ENCODE data around the gene ITGAE.
"Not testable (repeated sequence)": the region's sequence is repeated elsewhere in the genome, so short reads cannot be mapped to it uniquely, and the experiment has no call there.

ITGAE gene

DNA sequence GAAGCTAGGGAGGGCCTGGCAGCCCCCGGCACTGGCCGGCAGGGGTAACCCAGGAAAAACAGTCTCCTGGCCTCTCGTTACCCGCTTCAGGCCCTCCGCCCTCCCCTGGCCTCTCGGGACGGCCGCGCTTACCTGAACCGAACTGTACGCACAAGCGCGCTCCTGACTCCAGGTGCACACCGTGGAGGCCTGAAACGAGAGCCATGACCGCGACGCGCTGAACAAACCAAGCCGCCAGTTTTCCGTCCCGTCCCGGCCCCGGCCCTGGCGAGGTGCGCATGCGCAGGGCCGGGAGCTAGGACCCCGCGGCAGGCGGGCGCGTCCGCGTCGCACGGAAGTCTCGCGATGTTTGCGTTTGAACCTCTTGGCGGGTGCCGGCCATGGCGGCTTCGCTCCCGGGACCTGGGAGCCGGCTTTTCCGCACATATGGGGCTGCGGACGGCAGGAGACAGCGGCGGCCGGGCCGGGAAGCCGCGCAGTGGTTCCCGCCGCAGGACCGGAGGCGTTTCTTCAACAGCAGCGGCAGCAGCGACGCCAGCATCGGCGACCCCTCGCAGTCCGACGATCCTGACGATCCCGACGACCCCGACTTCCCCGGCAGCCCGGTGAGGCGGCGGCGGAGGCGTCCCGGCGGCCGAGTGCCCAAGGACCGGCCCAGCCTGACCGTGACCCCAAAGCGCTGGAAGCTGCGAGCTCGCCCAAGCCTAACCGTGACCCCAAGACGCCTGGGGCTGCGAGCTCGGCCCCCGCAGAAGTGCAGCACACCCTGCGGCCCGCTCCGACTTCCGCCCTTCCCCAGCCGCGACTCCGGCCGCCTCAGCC, 77.2 kb downstream of the ITGAE start, which contains the start of gene HASPIN:
HASPIN (plus strand) TSS at position 348 of the 822 bp plus-strand sequence; CDS start at position 381, 33 bp downstream.
- peak; percentile 88 for DNase-seq

DNA sequence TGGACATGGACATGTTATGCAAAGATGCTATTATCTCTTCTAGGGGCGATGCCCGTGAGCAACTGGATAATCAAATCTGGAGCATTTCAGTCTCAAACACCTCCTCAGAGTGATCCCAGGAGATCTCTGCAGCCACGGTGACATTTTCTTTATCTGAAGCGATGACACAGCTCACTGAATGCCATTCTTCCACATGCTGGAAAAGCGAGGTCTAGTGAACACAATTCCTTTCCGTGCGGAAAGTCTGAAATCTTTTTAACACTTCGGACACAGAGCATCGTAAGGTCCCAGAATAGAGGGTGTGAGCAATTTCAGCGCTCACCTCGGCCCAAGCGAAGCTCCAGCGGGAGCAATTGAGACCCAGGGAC, 77.8 kb downstream of the ITGAE start:
- DNase-seq, result no peak

DNA sequence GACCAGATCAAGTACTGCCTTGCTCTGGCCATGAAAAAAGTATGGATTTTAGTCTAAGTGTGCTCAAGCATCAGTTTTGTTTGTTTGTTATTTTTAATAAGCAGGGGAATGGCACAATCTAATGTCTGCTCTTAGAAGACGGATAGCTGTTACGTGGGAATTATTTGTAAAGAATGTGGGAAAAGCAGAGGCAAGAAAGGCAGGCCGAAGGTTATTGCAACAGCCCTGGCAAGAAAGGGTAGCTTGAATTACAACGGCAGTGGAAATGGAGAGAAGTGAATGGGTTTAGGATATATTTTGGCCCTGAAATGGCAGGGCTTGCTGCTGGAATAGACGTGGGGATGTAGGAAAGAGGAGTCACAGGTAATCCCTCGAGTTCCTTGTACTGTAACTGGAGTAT, 78.3 kb downstream of the ITGAE start:
- no peak for DNase-seq

DNA sequence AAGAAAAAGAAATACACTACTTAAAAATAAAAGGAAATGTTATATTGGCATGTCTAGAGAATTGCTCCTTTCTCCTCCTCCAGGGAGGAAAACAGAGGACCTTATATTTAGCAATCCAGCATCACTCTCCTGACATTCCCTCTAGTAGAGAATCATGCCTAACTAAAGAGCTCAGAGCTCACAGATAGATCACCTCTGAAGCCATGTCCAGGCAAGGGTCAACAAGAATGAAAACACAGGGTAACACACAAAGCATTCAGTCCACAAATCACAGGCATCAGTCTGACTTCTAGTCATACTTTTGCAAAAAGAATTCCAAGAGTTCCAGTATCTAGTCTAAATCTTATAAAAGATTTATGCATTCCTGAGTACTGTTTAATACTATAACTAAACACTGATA, 81.7 kb downstream of the ITGAE start:
- no peak for DNase-seq

DNA sequence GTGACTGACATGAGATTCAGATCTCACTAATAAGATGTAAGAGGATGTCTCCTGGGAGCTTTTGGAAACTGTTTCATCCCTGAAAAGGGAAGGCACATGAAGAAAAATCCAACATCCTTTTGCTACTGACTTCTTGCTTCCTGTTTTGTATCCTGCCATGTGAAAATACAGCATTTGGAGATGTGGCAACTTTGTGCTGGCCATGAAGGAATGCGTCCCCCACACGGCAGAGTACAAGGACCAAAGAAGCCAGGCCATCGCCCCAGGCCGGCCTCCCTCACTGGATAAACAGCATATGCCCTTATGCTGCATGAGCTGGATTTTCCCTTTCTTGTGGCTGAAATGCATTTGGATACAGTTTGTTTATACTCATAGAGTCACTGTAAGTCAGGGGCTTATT, 82.8 kb downstream of the ITGAE start:
- DNase-seq, result no peak

DNA sequence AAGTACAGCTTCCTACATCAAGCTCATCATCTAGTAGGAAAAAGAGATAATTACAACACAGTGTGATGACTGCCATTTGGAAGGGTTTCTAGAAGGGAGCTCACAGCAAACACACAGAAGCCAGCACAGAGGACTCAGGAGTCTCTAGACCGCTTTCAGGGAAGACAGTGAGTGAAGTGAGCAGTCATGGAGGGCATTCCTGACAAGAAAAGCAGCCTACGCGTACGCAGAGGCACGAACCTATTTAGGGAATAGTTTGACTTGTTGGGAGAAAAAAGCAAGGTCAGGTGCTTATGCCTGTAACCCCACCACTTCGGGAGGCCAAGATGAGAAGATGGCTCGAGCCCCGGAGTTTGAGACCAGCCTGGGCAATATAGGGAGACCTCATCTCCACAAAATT, 85.7 kb downstream of the ITGAE start:
- no peak for DNase-seq

DNA sequence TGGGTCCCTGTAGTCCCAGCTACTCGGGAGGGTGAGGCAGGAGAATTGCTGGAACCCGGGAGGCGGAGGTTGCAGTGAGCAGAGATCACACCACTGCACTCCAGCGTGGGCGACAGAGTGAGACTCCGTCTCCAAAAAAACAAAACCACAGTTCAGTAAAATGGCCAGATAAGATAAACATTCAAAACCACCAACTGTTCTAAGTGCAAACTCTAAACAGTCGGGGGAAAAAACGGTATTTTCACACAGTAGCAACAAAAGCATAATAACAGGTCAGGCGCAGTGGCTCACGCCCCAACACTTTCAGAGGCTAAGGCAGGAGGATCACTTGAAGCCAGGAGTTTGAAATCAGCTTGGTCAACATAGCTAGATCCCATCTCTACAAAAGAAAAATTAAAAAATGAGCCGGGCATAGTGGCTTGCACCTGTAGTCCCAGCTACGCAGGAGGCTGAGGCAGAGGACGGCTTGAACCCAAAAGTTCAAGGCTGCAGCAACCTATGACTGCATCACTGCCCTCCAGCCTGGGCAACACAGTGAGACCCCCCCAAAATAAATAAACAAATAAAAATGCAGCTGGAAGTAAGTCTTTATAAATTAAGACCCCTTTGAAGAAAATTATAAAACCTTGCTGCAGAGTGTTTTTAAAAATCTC, 88.1 kb downstream of the ITGAE start:
- no peak for DNase-seq

DNA sequence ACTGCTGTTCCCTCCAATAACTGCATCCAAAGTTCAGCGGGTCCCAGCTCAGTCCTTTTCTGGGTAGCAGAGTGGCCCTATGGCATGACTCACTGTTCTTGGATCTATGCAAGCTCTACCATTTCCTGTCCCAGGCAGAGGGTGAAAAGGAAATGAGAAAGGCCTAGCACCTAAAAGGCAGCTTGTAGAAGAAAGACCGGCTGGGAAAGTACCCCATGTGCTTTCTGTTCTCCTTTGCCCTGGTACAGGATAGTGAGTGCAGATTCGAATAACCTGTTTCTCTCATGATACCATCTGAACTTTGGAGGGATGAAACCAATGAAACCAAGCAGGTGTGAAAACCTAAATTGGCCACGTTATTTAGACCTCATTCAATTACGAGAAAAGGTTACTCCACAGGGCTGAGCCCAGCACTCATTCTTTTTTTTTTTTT, 90.0 kb downstream of the ITGAE start:
- no peak for DNase-seq

DNA sequence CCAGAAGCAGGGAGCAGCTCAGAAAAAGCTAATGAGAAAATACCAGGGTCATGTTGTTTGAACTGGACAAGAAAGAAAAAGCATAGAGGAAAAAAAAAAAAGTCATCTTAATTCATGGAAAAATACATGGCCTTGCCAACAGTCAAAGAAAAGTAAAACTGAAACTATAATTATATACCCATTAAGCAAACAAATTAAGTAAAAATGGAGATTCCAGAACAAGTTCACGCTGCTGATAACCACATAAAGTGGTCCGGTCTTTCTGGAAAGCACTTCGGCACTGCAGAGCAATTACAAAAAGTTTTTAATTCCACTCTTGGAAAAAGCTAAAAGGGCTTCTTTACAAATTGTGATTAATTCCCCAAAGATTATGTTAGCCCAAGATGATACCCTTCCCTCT, 92.6 kb downstream of the ITGAE start:
- no peak for DNase-seq

DNA sequence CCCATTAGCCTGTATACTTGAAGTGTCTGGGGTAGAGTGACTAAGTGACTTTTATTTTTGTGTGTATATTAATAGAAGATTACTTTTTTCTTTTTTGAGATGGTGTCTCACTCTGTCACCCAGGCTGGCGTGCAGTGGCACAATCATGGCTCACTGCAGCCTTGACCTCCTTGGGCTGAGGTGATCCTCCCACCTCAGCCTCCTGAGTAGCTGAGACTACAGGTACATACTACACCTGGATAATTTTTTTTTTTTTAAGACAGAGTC, 95.3 kb downstream of the ITGAE start:
- DNase-seq, result not testable (repeated sequence)

DNA sequence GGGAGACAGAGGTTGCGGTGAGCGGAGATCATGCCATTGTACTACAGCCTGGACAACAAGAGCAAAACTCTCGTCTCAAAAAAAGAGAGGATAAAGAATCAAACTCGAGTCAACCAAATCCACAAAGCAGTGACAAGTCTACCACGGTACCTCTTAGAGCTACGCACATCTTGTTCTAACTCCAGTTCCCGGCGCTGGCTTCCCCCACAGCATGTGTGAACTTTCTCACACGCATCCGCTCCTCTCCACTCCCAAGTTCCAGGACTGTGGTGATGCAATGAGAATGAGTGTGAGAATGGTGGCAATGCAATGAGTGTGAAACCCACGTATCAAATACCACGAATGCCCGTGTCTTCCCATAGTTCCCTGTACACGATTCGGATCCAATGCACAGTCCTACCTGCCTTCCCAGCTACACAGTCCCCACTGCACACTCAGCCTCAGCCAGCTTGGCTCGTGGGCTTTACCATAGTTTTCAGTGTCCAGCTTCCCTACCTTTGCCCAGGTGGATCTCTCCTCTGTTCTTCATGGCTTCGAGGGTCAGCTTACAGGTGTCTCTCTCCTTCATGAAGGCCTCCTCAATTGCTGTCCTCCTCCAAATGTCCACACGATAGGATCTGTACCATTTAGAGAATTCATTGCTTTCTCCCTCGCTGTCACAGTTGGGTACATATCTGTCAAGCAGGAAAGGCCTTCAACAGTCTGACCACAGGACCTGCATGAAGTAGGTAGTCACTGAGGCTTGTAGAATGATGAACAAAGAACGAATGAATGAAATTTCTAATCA, 95.9 kb downstream of the ITGAE start:
- DNase-seq, result no peak

DNA sequence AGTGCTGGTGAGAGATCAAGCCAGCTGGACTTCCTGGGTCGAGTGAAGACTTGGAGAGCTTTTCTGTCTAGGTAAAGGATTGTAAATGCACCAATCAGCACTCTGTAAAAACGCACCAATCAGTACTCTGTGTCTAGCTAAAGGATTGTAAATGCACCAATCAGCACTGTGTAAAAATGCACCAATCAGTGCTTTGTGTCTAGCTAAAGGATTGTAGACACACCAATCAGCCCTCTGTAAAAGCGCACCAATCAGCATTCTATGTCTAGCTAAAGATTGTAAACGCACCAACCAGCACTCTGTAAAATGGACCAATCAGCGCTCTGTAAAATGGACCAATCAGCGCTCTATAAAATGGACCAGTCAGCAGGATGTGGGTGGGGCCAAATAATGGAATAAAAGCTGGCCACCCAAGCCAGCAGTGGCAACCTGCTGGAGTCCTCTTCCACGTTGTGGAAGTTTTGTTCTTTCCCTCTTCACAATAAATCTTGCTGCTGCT, 98.9 kb downstream of the ITGAE start:
- not testable (repeated sequence) for DNase-seq

DNA sequence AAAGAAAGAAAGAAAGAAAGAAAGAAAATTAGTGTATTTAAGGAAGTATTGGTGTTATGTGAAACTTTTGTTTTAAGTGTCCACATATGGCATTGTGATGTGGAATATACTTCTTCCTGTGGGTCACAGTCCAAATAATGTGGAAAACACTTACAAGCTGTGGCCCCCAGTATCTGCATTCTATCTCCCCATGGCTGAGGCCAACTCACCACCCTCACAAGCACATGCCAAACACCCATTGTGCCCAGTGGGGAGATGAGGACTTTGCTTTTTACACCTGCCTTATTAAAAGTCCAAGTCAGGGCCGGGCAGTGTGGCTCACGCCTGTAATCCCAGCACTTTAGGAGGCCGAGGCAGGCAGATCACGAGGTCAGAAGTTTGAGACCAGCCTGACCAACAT, 101.0 kb downstream of the ITGAE start:
- DNase-seq, result no peak

DNA sequence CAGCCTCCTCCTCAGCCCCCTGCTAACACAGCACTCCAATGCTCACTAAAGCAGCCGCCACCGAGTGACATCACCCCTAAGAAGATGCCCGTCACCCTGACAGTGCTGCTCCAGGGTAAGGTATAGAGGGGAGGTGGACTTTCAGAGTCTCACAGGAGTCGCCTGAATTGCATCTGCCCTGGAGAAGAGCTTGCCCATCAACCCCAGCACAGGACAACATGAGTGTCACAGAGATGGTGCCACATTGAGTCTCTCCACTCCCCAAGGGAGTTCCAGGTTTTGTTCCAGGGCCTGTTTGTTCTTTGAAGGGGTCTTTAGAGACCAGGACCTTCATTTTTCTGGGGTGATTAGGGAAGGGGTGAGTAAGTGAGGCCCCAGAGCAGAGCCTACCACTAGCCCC, 102.8 kb downstream of the ITGAE start:
- DNase-seq, result no peak

DNA sequence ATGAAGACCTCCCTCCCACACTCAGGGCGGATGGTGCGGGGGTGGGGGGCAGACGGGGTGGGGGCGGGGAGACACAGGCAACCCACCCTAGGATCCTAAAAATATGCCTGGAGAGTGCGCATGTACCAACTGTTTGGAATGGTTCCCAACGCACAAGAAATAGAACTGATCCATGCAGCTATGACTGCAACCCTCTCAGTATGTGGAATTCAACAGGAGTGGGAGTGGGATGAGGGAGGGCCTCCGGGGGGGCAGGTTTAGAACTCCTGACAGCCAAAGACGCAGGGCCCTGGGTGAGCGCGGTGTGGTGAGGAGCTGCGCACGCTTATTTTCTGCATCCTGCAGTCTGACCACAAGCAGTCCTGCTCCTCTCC, 103.9 kb downstream of the ITGAE start:
- no peak for DNase-seq

DNA sequence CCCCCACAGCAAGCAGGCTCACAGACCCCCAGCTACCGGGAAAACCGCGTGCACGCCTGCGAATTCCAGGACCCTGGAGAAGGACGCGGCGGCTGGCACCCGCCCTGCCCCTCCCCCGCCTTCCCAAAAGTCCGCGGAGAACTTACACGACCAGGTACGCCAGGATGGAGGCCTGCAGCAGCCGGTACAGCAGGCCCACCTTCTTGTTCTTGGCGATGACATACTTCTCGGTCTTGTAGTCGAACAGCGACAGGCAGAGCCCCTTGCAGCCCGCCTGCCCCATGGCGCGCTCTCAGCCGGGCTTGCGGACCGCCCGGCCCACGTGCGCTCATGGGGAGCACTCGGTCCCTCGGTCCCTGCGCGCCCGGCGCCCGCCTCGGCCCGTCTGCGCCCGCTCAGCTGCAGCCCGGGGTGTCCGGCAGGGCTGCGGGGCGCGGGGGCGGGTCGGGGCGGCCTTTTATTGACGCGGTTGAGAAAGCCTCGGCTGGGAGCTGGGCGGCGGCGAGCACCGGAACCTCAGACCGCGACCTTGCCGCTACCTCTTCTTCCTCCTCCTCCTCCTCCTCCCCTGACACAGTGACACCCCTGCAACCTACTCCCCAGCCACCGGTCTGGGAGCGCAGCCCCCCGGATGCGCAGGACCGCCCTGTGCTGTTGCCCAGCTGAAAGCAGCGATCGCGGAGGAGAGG, 105.1 kb downstream of the ITGAE start, which contains the start of gene P2RX5:
P2RX5 (minus strand) TSS at position 433 of the 689 bp plus-strand sequence; CDS start at position 283, 150 bp downstream.
- no peak for DNase-seq

DNA sequence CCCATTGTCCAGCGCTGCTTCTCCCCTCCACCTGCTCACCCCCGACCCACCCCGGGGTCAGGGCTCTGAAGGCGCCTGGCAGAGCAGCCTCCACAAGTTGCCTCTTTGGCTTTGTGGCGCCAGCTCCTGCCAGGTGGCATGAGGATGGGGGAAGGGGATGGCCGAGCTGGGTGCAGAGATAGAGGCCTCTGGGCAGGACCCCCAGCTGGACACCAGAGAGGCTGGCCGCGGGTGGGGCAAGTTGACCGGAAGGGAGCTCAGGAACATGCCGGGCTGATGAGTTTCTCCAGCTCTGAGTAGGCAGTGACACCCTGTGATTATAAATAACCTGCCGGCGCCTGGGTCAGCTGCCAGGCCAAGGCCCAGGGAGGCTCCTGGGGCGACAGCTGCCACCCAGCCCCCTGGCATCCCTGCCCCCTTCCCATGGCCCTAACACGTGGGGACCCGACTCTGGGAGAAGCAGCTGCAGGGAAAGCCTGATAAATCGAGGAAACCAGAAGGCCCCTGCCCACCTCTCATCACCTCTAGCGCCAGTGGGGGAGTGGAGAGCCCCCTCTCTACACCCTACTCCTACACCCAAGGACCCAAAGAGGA, 105.8 kb downstream of the ITGAE start:
- no peak for DNase-seq

DNA sequence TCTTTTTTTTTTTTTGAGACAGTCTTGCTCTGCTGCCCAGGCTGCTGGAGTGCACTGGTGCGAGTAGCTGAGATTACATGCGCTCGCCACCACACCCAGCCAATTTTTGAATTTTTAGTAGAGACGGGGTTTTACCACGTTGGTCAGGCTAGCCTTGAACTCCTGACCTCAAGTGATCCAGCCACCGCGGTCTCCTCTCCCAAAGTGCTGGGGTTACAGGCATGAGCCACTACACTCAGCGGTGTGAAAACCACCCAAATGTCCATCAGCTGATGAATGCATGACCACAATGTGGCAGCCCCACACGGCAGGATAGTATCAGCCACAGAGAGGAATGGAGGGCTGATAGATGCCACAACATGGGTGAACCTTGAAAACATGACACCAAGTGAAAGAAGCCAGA, 107.2 kb downstream of the ITGAE start:
- DNase-seq, result no peak

DNA sequence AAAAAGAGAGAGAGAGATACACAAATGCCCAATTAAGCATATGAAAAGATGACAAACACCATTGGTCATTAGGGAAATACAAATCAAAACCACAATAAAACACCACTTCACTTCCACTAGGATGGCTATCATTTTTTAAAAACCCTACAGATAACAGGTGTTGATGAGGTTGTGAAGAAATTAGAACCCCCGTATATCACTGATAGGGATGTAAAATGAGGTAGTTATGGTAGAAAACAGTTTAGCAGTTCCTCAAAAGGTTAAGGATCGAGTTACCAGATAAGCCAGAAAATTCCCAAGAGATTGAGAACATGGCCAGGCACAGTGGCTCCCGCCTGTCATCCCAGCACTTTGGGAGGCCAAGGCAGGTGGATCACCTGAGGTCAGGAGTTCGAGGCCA, 107.8 kb downstream of the ITGAE start:
- no peak for DNase-seq

DNA sequence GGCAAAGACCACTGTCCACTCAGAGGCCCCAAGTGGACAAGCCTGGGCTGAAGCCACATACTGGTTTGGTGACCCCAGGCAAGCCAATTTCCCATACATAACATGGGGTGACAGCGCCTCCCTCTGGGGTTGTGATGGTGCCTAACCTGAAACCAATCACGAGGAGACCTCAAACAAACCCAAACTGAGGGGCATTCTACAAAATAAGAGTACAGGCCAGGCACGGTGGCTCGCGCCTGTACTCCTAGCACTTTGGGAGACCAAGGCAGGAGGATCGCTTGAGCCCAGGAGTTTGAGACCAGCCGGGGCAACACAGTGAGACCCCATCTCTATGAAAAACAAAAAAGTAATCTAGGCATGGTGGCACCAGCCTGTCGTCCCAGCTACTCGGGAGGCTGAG, 108.6 kb downstream of the ITGAE start:
- no peak for DNase-seq

DNA sequence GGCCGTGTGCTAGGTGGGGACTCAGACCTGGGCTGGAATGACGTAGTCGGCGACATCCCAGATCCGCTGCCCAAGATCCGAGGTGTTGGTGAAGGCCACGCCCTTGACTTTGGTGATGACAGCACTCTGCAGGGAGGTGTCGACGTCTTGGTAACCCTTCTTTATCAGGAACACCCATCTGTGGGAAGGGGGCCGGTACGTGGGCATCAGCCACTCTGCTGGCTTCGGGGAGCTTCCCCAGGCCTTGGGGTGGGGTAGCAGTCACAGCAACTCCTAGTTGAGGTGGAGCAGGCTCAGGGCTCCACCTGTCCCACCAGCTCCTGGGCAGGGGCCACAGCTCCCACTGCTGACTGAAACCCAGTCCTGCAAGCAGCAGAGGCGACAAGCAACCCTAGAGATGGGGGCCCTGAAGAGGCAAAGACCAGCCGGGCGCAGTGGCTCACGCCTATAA, 109.3 kb downstream of the ITGAE start:
- no peak for DNase-seq

DNA sequence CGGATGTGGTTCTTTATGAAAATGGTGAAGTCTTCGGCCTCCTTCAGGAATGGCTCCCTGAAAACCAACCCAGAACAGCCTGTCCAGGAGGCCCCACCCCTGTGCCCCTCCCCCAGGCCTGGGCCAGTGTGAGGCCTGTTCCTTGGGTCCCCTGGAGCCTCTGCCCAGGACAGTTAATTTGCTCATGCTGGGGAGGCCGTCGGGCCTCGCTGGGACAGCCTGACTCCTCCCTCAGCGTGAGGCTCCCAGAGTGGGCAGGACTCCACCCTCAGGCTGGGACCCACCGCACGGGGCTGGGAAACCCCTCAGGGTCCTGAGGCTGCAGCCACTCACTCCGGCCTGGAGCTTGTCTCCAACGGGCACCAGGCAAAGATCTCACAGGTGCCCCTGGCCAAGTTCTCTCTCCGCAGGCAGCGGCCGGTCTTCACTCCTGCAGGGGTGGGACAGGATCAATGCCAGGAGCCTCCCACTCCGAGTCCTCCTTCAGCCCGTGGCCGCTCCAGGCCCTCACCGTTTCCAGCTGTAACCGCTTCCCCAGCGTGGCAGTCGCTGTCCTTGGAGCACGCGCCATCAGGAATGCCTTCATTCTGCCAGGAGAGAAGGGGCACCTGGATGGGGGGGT, 110.8 kb downstream of the ITGAE start:
- no peak for DNase-seq

Data from NCI-H1436 (cell line).